ENCODE data around the gene CDH23.
A peak's percentile ranks its signal among the peaks of the same experiment; 100 is the strongest.

CDH23 gene

GRCh38 chr10:71546220-71546619, 149.5 kb downstream of the CDH23 start:
- no peak for DNase-seq

GRCh38 chr10:71547312-71547711, 150.6 kb downstream of the CDH23 start:
- no peak for DNase-seq

GRCh38 chr10:71547876-71548846, 151.4 kb downstream of the CDH23 start:
- peak; percentile 60 for DNase-seq

- no peak for DNase-seq
These were observed 153.2 kb downstream of the CDH23 start for GRCh38 chr10:71549766-71550533.

- no peak for DNase-seq
These were observed 153.9 kb downstream of the CDH23 start for GRCh38 chr10:71550628-71551027.

GRCh38 chr10:71551970-71552369, 155.2 kb downstream of the CDH23 start:
- no peak for DNase-seq

- DNase-seq, result no peak
These were observed 156.7 kb downstream of the CDH23 start for GRCh38 chr10:71553432-71553831.

DNA sequence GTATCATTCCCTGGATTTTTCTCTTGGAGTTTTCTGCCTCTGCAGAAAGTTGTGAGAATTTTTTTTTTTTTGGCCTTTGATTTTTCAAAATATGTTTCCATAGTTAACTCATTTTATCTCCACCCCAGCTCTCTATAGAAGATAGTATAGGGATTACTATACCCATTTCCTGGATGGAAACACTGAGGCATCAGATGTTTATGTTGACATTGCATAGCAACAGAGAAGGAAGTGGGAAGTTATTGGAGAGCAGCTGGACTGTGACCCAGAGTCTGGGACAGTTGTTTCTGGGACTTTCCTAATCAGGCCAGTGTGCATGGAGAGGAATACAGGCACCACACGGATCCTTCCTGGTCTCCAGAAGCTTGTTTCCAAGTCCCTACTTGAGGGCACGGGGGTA, 158.0 kb downstream of the CDH23 start:
- DNase-seq, result peak; percentile 19

DNA sequence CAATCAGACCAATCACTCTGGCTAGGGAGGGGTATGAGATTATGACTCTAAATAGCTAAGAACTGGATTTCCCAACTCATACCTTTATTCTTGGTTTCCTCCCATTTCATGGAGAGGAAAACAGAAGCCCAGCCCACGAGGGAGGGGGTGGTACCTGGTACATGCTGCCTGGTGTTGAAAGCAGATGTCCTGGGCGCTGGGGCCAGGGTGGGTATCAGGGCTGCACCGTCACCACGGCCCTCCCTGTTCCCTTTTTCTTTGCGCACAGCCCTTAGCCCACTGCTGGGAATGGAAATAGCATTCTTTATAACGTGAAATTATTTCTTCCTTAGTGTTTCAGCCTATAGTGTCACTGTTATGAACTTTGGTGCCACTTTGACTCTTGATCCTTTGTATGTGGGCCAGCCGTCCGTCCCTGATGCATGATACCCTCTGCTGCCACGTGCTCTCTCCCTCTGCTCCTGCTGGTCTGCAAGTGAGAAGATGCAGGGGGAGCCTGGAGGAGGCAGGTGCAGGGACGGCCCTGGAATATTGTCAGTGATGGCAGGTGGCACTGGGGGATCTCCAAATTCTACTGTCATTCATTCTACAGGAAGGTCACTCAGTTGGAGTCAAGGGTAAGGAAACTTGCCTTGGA, 158.5 kb downstream of the CDH23 start:
- no peak for DNase-seq

DNA sequence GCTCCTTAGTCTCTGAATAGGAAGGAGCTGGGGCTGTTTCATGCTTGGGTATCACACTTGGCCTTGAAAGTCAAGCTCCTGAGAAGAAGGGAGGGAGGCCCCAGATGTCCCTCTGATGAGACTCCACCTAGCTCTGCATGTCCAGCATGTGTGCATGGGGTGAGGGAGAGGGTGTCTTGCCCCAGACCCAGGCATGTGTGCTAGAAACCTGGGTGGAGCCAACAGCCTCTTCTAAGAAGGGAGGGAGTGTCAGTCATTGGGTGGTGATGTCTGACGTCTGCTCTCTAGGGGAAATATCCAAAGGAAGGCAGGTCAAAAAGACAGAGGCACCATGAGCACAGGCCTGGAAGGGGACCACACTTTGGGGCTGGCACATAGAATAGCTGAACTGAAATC, 159.0 kb downstream of the CDH23 start:
- DNase-seq, result no peak

DNA sequence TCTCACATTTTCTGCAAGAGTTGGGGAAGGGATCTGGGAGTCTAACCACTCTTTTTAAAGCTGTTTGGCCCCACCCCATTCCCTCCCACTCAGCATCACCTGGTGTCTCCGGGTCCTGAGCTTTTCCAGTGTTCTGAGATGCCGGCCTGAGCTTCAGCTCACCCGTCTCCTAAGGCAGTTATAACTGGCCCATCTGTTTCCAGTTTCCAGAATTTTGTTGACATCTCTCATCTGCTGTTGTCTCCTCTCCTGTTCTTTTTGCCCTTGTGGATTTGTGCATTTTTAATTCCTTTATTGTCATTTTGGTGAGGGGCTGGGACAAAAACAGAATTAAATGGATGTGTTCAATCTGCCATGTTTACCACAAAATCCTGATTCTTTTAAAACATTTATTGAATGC, 162.3 kb downstream of the CDH23 start:
- no peak for DNase-seq

DNA sequence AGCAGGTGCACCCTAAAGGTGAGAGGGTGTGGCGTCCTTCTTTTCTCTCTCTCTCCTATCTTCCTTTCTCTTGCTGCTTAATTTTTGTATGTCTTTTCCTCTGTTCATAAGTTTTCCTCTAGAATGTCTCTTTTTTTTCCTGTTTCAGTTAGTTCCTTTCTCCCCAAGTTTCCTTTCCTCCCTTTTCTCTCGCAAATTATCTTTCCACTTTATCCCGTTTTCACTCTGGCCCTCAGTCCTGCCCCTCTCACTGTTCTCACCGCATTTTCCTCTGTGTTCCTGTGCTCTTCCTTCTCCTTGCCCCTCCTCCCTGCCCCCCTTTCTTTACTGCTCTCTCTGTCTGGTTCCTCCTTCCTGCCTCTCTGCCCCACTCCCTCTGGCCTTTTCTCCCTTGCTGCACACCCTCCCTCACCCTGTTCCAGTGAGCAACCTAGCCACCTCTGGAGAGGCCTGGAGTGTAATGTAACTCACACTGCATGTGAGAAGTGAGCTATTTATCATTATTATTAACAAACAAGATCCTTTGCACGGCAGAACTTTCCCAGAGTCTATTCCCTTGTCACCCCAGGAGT, 164.4 kb downstream of the CDH23 start:
- DNase-seq, result no peak

DNA sequence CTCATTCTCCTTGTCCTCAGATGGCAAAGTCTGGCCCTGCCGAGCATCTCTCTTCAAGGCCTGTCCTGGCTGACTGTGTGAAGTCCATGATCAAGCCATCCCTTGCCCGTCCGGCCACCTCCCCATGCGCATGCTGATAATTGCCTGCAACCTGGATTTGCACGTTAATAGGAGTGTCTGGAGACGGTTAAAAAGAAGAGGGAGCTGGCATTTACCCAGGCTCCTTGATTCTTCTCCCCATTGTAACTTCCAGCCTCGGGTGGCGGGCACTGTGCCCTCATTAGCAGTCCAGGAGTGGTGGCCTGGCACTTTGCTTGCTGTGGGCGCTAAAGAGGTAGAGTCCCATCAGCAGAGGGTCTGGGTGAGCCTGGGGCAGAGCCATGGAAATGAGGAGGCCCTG, 165.5 kb downstream of the CDH23 start:
- DNase-seq, result no peak

GRCh38 chr10:71562904-71563303, 166.2 kb downstream of the CDH23 start:
- DNase-seq, result no peak

DNA sequence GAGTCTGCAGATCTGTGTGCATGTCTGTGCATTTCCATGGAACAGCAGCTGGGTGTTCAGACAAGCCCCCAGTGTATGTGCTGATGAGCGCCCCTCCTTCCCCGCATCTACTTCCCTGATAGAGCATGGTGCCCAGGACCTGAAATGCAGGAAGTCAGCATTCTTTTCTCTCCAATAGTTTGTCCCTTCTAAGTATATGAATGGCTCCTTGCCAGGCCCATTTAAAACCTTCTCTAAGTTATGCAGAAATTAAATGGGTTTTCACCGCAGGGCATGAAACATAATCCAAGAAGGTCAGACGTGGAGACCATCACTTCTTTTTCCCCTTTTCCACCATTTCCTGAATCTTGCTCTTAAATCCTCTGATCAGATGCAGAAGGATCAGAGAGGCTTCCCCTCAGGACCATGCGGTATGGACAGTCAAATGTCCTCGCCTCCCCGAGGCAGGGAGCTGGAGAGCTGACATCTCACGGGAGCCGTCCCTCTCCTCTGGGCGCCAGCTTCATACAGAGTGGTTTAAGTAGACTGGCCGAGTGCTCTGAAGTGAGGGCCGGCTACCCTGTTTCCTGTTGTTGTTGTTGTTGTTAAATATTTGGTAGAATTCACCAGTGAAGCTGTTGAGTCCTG, 167.6 kb downstream of the CDH23 start:
- DNase-seq, result no peak

GRCh38 chr10:71565284-71566000, 168.7 kb downstream of the CDH23 start:
- DNase-seq, result no peak

- DNase-seq, result no peak
These were observed 170.3 kb downstream of the CDH23 start for GRCh38 chr10:71567006-71567405.

GRCh38 chr10:71568896-71569492, 172.3 kb downstream of the CDH23 start:
- DNase-seq, result no peak

- peak; percentile 85 for DNase-seq
These were observed 173.3 kb downstream of the CDH23 start for GRCh38 chr10:71569775-71570588.

DNA sequence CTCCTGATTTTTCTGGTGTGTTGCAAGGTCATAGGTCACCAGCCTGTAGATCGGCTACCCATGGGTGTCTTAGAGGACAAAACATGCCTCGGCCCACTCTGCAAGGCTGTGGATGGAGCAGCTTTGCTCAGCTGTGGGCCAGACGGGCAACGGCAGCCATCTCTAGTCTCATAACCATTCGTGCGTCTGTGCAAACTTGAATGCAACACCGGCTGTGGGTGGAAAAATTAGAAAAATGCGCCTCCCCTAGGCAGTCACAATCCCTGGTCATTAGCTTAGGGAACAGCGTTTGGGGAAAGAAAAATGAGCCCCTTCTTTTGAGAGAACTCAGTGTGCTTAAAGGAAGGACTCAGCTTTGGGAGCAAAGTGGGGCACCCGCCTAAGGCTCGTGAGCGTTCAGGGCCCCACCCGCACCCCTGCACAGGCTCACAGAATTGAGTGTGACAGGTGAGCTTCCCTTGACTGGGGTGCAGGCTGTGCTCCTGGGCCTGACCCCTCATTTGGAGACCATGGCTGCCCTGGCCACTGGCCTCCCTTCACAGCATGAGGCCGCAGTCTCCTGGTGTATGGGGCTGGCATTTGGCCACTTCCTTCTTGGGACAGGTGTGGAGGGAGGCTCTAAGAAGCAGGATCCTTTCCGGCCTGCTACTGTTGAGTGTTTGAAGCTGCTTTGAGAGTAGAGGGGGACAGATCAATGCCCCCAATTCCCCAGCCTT, 174.9 kb downstream of the CDH23 start:
- DNase-seq, result no peak
